ENCODE data around the gene SMIM24.

GRCh38 chr19:3517638-3518037 lies 37.3 kb upstream of the SMIM24 start:
- TF ChIP-seq CTCF (IDR thresholded peaks at IDR 0.05; ENCODE audit: insufficient read depth, low read length, poor library complexity, severe bottlenecking) (no peak), EZH2phosphoT487 (conservative IDR thresholded peaks at IDR 0.05; ENCODE audit: low read length) (no peak)

Data from SU-DHL-6 (cell line).